Neural progenitor cell (in vitro differentiated cells): ENCODE measurements around the gene ITGB3. TPM values are rescaled to one million over a fixed set of nuclear protein-coding genes. Genes with fewer than 3 reads are reported as not detected.
"Not testable (repeated sequence)": the region's sequence is repeated elsewhere in the genome, so short reads cannot be mapped to it uniquely, and the experiment has no call there.

Experiments used
- DNase-seq: peaks from one replicate; pipeline ENCODE4 v3.0.0-alpha.2; 2016; ENCODE audit warnings: low spot score
- H2AFZ ChIP-seq: fragments of 200-600 bp; sonication (generic); replicated peaks from 2 replicates; pipeline ENCODE4 v1.6.1; 2016; ENCODE audit warnings: antibody characterized with exemption
- H3F3A ChIP-seq: fragments of 200-600 bp; sonication (generic); 2 replicates; pipeline ENCODE4 v1.6.1; 2016; ENCODE audit warnings: antibody characterized with exemption, low read depth
- H3K27ac ChIP-seq: fragments of 200-600 bp; sonication (generic); 2 replicates; pipeline ENCODE4 v1.5.1; 2016; ENCODE audit warnings: mild to moderate bottlenecking
- H3K27me3 ChIP-seq: fragments of 200-600 bp; sonication (generic); 2 replicates; pipeline ENCODE4 v1.6.1; 2016; ENCODE audit warnings: mild to moderate bottlenecking, moderate library complexity
- H3K36me3 ChIP-seq: fragments of 200-600 bp; sonication (generic); 2 replicates; pipeline ENCODE4 v1.5.1; 2016
- H3K4me1 ChIP-seq: fragments of 200-600 bp; sonication (generic); 2 replicates; pipeline ENCODE4 v1.6.1; 2016; ENCODE audit warnings: mixed run types
- H3K4me2 ChIP-seq: fragments of 200-600 bp; sonication (generic); 2 replicates; pipeline ENCODE4 v1.6.1; 2016
- H3K4me3 ChIP-seq: fragments of 200-600 bp; sonication (generic); 2 replicates; pipeline ENCODE4 v1.5.1; 2016
- H3K79me2 ChIP-seq: fragments of 200-600 bp; sonication (generic); 2 replicates; pipeline ENCODE4 v1.6.1; 2016; ENCODE audit warnings: low read depth
- H3K9ac ChIP-seq: fragments of 200-600 bp; sonication (generic); 2 replicates; pipeline ENCODE4 v1.6.1; 2016
- H3K9me3 ChIP-seq: fragments of 200-600 bp; sonication (generic); 2 replicates; pipeline ENCODE4 v1.5.1; 2016; ENCODE audit warnings: low read depth
- H4K20me1 ChIP-seq: fragments of 200-600 bp; sonication (generic); 2 replicates; pipeline ENCODE4 v1.6.1; 2016; ENCODE audit warnings: low read depth
- H3K27ac Mint-ChIP-seq: 3 replicates; pipeline ENCODE4 v1.8.0; 2021; ENCODE audit warnings: mixed read lengths
- H3K27me3 Mint-ChIP-seq: 2 replicates; pipeline ENCODE4 v1.8.0; 2022; ENCODE audit warnings: low read depth, mild to moderate bottlenecking, inconsistent platforms, moderate library complexity, mixed read lengths; ENCODE audit not compliant: insufficient read depth
- H3K36me3 Mint-ChIP-seq: 3 replicates; pipeline ENCODE4 v1.8.0; 2021; ENCODE audit warnings: mixed read lengths
- H3K4me1 Mint-ChIP-seq: 3 replicates; pipeline ENCODE4 v1.8.0; 2021; ENCODE audit warnings: mixed read lengths
- H3K4me3 Mint-ChIP-seq: 3 replicates; pipeline ENCODE4 v1.8.0; 2021; ENCODE audit warnings: mild to moderate bottlenecking, moderate library complexity, mixed read lengths
- H3K9me3 Mint-ChIP-seq: 3 replicates; pipeline ENCODE4 v1.8.0; 2020; ENCODE audit warnings: mixed read lengths
- CTCF ChIP-seq: fragments of 200-600 bp; sonication (generic); IDR thresholded peaks from 2 replicates; pipeline ENCODE4 v1.5.1; 2017; ENCODE audit warnings: antibody characterized with exemption, mild to moderate bottlenecking
- EZH2 ChIP-seq: fragments of 200-600 bp; sonication (generic); IDR thresholded peaks from 2 replicates; pipeline ENCODE4 v1.6.1; 2017; ENCODE audit warnings: antibody characterized with exemption, mild to moderate bottlenecking, moderate library complexity
- EZH2phosphoT487 ChIP-seq: fragments of 200-600 bp; sonication (generic); IDR thresholded peaks from 2 replicates; pipeline ENCODE4 v1.6.1; 2017; ENCODE audit warnings: antibody characterized with exemption
- total RNA-seq: library from RNA; depleted of rRNA; stranded (reverse); fragments of >200 nt; gene quantifications from 2 replicates; pipeline ENCODE4 v1.2.3, GENCODE V29; 2015; ENCODE audit warnings: low replicate concordance

The ITGB3 gene
- total RNA-seq, 1 donor from 2014 or later = 0.47 TPM

DNA sequence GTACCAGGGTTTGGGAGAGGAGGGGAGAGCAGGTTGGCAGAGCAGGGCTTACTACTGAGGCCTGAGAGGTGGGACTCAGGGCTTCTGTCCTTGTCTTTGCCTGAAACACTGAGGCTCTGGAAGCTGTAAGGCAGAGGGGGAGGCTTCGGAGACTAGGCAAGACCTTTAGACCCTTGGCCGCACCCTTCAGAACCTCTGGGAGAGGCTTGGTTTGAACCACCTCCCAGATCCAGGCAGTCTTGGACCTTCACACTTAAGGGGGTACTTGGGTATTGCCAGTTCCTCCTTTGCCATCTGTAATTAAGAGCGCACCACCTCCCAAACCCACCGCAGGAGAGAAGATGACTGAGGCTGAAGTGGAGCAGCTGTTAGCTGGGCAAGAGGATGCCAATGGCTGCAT is 31.6 kb upstream of the ITGB3 start:
- TF ChIP-seq EZH2 = no peak
- TF ChIP-seq EZH2phosphoT487 = no peak
- no peak for TF ChIP-seq CTCF
- H3K27ac Mint-ChIP-seq = no peak overlapping the region
- no peak overlapping the region for H2AFZ ChIP-seq
- peaks cover 9% of the 10 kb centered on the region for H3K4me1 ChIP-seq
- H3F3A ChIP-seq = no peaks in the 10 kb centered on the region
- H3K27me3 Mint-ChIP-seq = peaks cover 6% of the 10 kb centered on the region
- H3K36me3 ChIP-seq = no peaks in the 10 kb centered on the region
- H3K4me3 Mint-ChIP-seq = no peak overlapping the region
- peaks cover 22% of the 10 kb centered on the region for H3K9me3 Mint-ChIP-seq
- no peak overlapping the region for H3K9ac ChIP-seq
- H3K4me2 ChIP-seq = no peak overlapping the region
- DNase-seq = no peak
- H3K4me3 ChIP-seq = no peak overlapping the region
- no peaks in the 10 kb centered on the region for H3K9me3 ChIP-seq
- H3K27me3 ChIP-seq = no peaks in the 10 kb centered on the region
- no peaks in the 10 kb centered on the region for H3K79me2 ChIP-seq
- no peaks in the 10 kb centered on the region for H3K36me3 Mint-ChIP-seq
- peaks cover 21% of the 10 kb centered on the region for H3K4me1 Mint-ChIP-seq
- H4K20me1 ChIP-seq = no peaks in the 10 kb centered on the region
- no peak overlapping the region for H3K27ac ChIP-seq

DNA sequence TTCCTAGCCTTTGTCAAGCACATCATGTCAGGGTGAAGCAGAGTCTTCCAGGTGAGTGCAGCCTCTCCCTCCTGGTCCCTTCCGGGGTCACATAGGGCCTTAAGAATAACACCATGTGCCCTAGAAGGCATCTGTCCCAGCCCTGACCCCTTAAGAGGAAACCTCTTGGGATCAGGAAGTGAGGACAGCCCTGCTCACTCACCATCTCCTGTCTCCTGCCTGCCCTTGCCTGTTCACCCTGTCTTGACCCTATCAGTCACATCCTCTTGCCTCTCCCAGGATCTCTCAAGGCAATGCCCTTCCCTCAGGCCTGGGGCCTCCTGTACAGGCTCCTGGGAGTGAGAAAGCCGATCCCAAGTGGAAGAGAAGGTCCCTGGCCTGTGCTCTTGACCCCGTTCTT is 30.6 kb upstream of the ITGB3 start:
- H3K27me3 Mint-ChIP-seq = peaks cover 6% of the 10 kb centered on the region
- peaks cover 21% of the 10 kb centered on the region for H3K4me1 Mint-ChIP-seq

GRCh38 chr17:47223460-47223859 is 30.2 kb upstream of the ITGB3 start:
- H3K4me2 ChIP-seq = no peak overlapping the region
- no peak overlapping the region for H3K27ac Mint-ChIP-seq
- H3K27me3 Mint-ChIP-seq = peaks cover 4% of the 10 kb centered on the region
- TF ChIP-seq EZH2phosphoT487 (no peak), EZH2 (no peak), CTCF (no peak)
- peaks cover 21% of the 10 kb centered on the region for H3K4me1 Mint-ChIP-seq
- H3K36me3 Mint-ChIP-seq = no peaks in the 10 kb centered on the region
- no peak overlapping the region for H3K9ac ChIP-seq
- no peaks in the 10 kb centered on the region for H4K20me1 ChIP-seq
- H3K4me1 ChIP-seq = peaks cover 9% of the 10 kb centered on the region
- no peak overlapping the region for H2AFZ ChIP-seq
- DNase-seq = no peak
- no peaks in the 10 kb centered on the region for H3K9me3 ChIP-seq
- no peaks in the 10 kb centered on the region for H3K36me3 ChIP-seq
- H3K4me3 ChIP-seq = no peak overlapping the region
- H3K79me2 ChIP-seq = no peaks in the 10 kb centered on the region
- no peak overlapping the region for H3K4me3 Mint-ChIP-seq
- H3F3A ChIP-seq = no peaks in the 10 kb centered on the region
- peaks cover 22% of the 10 kb centered on the region for H3K9me3 Mint-ChIP-seq
- H3K27ac ChIP-seq = no peak overlapping the region
- no peaks in the 10 kb centered on the region for H3K27me3 ChIP-seq

More for the DNA sequence above, 30.6 kb upstream of the ITGB3 start:
- Mint-ChIP-seq H3K36me3 (no peaks in the 10 kb centered on the region), H3K27ac (no peak overlapping the region), H3K9me3 (peaks cover 22% of the 10 kb centered on the region), H3K4me3 (no peak overlapping the region)
- H2AFZ ChIP-seq = no peak overlapping the region
- H3K9ac ChIP-seq = no peak overlapping the region
- H3K27me3 ChIP-seq = no peaks in the 10 kb centered on the region
- H3K4me3 ChIP-seq = no peak overlapping the region
- H3K36me3 ChIP-seq = no peaks in the 10 kb centered on the region
- H3K9me3 ChIP-seq = no peaks in the 10 kb centered on the region
- peaks cover 9% of the 10 kb centered on the region for H3K4me1 ChIP-seq
- TF ChIP-seq EZH2 (no peak), EZH2phosphoT487 (no peak), CTCF (no peak)
- H3K4me2 ChIP-seq = no peak overlapping the region
- H3K27ac ChIP-seq = no peak overlapping the region
- H3K79me2 ChIP-seq = no peaks in the 10 kb centered on the region
- no peaks in the 10 kb centered on the region for H3F3A ChIP-seq
- DNase-seq = no peak
- no peaks in the 10 kb centered on the region for H4K20me1 ChIP-seq

DNA sequence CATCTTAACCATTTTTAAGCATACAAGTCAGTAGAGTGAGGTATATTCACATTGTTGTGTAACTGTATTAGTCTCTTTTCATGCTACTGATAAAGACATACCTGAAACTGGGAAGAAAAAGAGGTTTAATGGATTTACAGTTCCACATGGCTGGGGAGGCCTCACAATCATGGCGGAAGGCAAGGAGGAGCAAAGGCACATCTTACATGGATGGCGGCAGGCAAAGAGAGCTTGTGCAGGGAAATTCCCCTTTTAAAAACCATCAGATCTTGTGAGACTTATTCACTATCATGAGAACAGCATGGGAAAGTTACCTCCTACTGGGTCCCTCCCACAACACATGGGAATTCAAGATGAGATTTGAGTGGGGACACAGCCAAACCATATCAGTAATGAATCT is 29.6 kb upstream of the ITGB3 start:
- H3K4me3 ChIP-seq, H3K27me3 Mint-ChIP-seq, H3F3A ChIP-seq, H3K9ac ChIP-seq, H2AFZ ChIP-seq, H3K27ac Mint-ChIP-seq, H3K4me2 ChIP-seq, DNase-seq, H3K4me3 Mint-ChIP-seq, H3K36me3 Mint-ChIP-seq, H3K4me1 ChIP-seq, H4K20me1 ChIP-seq, H3K79me2 ChIP-seq, H3K27ac ChIP-seq, H3K27me3 ChIP-seq, H3K36me3 ChIP-seq, H3K9me3 ChIP-seq: not testable (repeated sequence)
- Mint-ChIP-seq H3K4me1 (peaks cover 21% of the 10 kb centered on the region), H3K9me3 (peaks cover 22% of the 10 kb centered on the region)
